HG02870 (cell line): ENCODE data around the gene PPARG.
"Not testable (repeated sequence)": the region's sequence is repeated elsewhere in the genome, so short reads cannot be mapped to it uniquely, and the experiment has no call there.

ENCODE experiments used
- ATAC-seq: cut with Tn5 transposase; IDR thresholded peaks from one replicate; pipeline ENCODE4 v1.9.1; 2021; ENCODE audit warnings: mild to moderate bottlenecking, moderate library complexity; ENCODE audit not compliant: unreplicated experiment

The PPARG gene

GRCh38 chr3:12278566-12278965, 10.3 kb upstream of the PPARG start:
- ATAC-seq = no peak

GRCh38 chr3:12279591-12280326, 9.1 kb upstream of the PPARG start:
- no peak for ATAC-seq

- no peak for ATAC-seq
Observed at GRCh38 chr3:12280357-12280806, 8.5 kb upstream of the PPARG start.

- no peak for ATAC-seq
Observed at GRCh38 chr3:12284591-12284990, 4.3 kb upstream of the PPARG start.

GRCh38 chr3:12285003-12285555, 3.8 kb upstream of the PPARG start:
- ATAC-seq = no peak

GRCh38 chr3:12285779-12286178, 3.1 kb upstream of the PPARG start:
- not testable (repeated sequence) for ATAC-seq

- no peak for ATAC-seq
Observed at GRCh38 chr3:12286504-12286903, 2.4 kb upstream of the PPARG start.

GRCh38 chr3:12286927-12287726, 1.7 kb upstream of the PPARG start:
- no peak for ATAC-seq

- ATAC-seq = no peak
Observed at GRCh38 chr3:12287727-12288181, 1.1 kb upstream of the PPARG start.

GRCh38 chr3:12289524-12289923, 654 bp downstream of the PPARG start:
- ATAC-seq = no peak

GRCh38 chr3:12292770-12293169, 3.9 kb downstream of the PPARG start:
- ATAC-seq = no peak

GRCh38 chr3:12294885-12295580, 6.2 kb downstream of the PPARG start:
- ATAC-seq = no peak

- ATAC-seq = no peak
Observed at GRCh38 chr3:12296511-12296910, 7.6 kb downstream of the PPARG start.

- ATAC-seq = no peak
Observed at GRCh38 chr3:12299026-12299425, 10.2 kb downstream of the PPARG start.

- ATAC-seq = no peak
Observed at GRCh38 chr3:12300137-12300536, 11.3 kb downstream of the PPARG start.

GRCh38 chr3:12301031-12301430, 12.2 kb downstream of the PPARG start:
- no peak for ATAC-seq

- ATAC-seq = no peak
Observed at GRCh38 chr3:12301513-12301912, 12.6 kb downstream of the PPARG start.

GRCh38 chr3:12302564-12302963, 13.7 kb downstream of the PPARG start:
- ATAC-seq = no peak

GRCh38 chr3:12303534-12303933, 14.7 kb downstream of the PPARG start:
- no peak for ATAC-seq

- no peak for ATAC-seq
Observed at GRCh38 chr3:12303993-12304392, 15.1 kb downstream of the PPARG start.

- no peak for ATAC-seq
Observed at GRCh38 chr3:12307136-12307535, 18.3 kb downstream of the PPARG start.
